Fibroblast of villous mesenchyme (primary cell): ENCODE measurements around the gene PRLHR. TPM values are rescaled to one million over a fixed set of nuclear protein-coding genes. Genes with fewer than 3 reads are reported as not detected.

Source experiments
- DNase-seq: peaks from one replicate; pipeline ENCODE4 v3.0.0-alpha.2; 2010; ENCODE audit warnings: low read depth
- H3K4me3 ChIP-seq: 2 replicates; pipeline ENCODE4 v1.5.1; 2011; ENCODE audit warnings: low read depth, mild to moderate bottlenecking, low read length
- total RNA-seq: library from RNA; depleted of rRNA; stranded (reverse); fragments of >200 nt; gene quantifications from 2 replicates; pipeline ENCODE4 v1.2.3, GENCODE V29; 2012
- TF ChIP-seq, protein P1 (sequence below): IDR thresholded peaks from 2 replicates; pipeline ENCODE4 v1.5.1; 2012; ENCODE audit warnings: low read depth, mild to moderate bottlenecking, low read length; ENCODE audit not compliant: insufficient read depth

Gene PRLHR
- total RNA-seq, 1 donor: not detected

DNA sequence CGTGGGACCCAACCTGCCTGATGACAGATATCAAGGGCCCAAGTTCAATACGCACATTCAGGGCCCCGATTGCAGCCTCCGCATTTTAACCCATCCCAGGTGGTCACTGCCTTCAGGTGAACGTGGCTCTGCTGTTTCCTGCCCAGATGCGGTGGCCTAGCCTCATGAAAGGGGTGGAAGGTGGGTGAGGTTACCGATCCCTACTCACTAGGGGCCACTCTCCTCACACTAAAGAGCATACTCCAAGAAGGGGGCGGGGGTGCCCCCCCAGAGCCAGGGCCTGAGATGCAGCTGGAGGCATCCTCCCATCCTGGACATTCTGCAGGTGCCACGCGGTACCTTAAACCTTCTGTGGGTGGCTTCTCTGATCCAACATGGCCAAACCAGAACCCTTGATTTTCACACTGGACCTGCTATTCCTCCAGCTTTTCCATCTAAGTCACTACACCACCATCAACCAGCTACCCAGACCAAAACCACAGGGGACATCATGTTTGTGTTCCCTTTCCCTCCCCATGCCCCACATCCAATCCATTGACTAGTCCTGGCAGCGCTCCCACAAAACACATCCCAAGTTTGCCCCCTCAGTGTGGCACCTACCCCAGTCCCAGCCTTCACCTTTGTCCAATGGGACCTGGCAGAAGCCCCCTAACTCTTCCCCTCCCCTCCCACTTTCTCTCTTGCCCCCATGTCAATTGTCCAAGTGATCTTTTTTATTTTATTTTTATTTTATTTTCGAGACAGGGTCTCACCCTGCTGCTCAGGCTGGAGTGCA lies 30.0 kb downstream of the PRLHR start:
- TF ChIP-seq, protein P1, sequence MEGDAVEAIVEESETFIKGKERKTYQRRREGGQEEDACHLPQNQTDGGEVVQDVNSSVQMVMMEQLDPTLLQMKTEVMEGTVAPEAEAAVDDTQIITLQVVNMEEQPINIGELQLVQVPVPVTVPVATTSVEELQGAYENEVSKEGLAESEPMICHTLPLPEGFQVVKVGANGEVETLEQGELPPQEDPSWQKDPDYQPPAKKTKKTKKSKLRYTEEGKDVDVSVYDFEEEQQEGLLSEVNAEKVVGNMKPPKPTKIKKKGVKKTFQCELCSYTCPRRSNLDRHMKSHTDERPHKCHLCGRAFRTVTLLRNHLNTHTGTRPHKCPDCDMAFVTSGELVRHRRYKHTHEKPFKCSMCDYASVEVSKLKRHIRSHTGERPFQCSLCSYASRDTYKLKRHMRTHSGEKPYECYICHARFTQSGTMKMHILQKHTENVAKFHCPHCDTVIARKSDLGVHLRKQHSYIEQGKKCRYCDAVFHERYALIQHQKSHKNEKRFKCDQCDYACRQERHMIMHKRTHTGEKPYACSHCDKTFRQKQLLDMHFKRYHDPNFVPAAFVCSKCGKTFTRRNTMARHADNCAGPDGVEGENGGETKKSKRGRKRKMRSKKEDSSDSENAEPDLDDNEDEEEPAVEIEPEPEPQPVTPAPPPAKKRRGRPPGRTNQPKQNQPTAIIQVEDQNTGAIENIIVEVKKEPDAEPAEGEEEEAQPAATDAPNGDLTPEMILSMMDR: no peak
- DNase-seq: no peak
- H3K4me3 ChIP-seq: no peak overlapping the region

DNA sequence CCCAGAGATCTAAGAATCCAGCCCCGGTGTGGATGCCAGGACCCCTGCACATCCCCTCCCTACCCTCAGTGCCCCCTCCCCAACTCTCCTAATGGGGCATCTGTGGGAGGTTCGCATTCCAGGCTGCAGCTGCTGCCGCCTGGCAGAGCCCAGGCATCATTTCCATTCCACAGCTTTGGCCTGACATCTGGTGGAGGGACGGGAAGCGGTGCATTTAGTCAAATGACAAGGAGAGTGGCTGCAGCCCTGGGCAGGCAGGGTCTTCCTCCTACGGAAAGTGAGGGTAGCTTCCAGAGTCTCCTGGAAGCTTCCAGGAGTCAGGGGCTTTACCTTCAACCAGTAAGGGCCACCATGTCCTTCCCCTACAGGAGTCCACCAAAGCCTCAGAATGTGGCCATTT lies 30.8 kb downstream of the PRLHR start:
- DNase-seq: no peak
- TF ChIP-seq, protein P1: peak; percentile 20

DNA sequence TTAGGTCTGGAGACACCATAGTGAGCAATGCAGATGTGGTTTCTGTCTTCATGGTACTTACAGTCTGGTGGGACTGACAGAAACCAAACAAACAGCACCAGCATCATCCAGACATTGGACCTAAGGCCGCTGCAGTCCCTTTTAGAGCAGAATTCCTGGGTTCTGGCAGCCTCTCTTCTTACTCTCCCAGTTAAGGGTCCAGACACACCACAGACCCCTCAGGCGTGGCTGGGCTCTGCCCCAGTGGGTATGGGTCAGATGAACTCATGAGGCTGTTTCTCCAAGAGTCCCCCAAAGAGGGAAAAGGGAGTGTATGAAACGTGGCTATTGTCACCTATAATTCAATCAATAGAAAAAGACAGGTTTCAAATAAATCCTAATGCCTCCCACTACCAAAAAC lies 31.3 kb downstream of the PRLHR start:
- no peak for DNase-seq
- H3K4me3 ChIP-seq: no peak overlapping the region
- TF ChIP-seq, protein P1: no peak

More for the DNA sequence above, 30.8 kb downstream of the PRLHR start:
- no peak overlapping the region for H3K4me3 ChIP-seq

DNA sequence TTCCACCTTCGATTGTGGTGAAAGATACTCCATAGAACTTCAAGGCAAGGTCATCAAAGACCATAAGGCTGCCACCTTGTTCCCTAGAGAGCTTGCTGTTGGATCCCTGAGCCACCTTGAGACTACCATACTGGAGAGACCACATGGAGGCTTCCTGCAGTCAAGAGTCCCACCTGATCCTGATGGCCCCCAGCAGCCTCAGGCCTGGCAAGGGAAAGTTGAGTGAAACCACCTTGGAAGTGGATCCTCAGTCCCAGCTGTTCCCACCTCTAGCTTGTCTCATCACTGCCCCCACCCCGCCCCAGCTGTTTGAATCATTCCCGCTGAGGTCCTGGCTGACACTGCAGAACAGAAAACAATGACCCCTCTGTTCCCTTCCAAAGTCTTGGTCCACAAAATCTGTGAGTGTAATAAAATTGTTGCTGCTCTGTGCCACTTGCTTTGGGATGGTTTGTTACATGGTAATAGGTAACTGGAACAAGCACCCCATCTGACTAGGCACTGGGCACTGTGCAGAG lies 32.0 kb downstream of the PRLHR start:
- TF ChIP-seq, protein P1: no peak
- no peak overlapping the region for H3K4me3 ChIP-seq
- no peak for DNase-seq

DNA sequence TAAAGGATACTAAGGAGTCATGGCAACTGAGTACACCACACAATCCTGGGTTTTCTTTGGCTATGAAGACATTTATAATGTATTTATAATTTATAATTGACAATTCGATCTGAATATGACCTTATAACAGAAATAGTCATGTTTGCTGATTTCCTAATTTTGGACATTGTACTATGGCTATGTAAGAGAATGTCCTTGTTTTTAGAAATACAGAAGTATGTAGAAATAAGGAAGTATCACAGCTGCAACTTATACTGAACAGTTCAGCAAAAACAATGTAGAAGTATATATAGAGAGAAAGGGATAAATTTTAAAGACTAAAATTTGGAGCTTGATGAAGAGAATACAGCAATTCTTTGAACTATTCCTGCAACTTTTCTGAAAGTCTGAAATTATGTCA lies 32.6 kb downstream of the PRLHR start:
- DNase-seq: no peak
- TF ChIP-seq, protein P1: no peak
- H3K4me3 ChIP-seq: no peak overlapping the region

DNA sequence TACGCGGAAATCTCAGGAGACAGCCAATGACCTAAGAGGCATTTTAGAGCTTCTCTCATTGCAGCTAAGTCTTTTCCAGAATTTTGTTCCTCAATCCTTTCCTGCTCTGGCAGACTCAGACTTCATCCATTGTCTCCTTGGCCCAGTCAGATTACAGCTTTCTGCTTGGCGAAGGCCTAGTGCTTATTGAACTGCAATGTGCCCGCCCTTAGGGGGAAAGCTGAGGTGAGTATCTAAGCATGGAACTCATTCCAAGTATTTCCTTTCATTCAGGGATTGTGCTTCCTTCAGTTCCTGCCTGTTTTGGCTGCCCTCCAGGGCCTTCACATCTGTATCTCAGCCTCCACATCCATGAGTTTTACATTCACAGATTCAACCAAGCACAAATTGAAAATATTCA lies 37.5 kb downstream of the PRLHR start:
- TF ChIP-seq, protein P1: no peak
- no peak overlapping the region for H3K4me3 ChIP-seq
- DNase-seq: no peak
